Mesenchymal stem cell (in vitro differentiated cells and primary cell): Measurements from ENCODE around the gene COQ2.

ENCODE experiments used
- DNase-seq: peaks from one replicate; pipeline ENCODE4 v3.0.0-alpha.2; 2013
- H2AFZ ChIP-seq: one replicate; pipeline ENCODE4 v1.6.1; 2013; ENCODE audit warnings: low read depth, mild to moderate bottlenecking, control low read depth, inconsistent platforms, low read length, moderate library complexity
- H2AK5ac ChIP-seq: 2 replicates; pipeline ENCODE4 v1.6.1; 2013; ENCODE audit warnings: low read length, moderate library complexity, mild to moderate bottlenecking, inconsistent platforms; ENCODE audit not compliant: severe bottlenecking
- H2BK120ac ChIP-seq: one replicate; pipeline ENCODE4 v1.6.1; 2013; ENCODE audit warnings: low read depth, mild to moderate bottlenecking, inconsistent platforms, low read length, moderate library complexity
- H2BK12ac ChIP-seq, 2 experiments: one replicate each; pipeline ENCODE4 v1.6.1; 2013; ENCODE audit warnings: inconsistent platforms in 2 of 2, low read length in 2 of 2, mild to moderate bottlenecking in 2 of 2, moderate library complexity in 2 of 2, control low read depth in 1 of 2
- H2BK15ac ChIP-seq: one replicate; pipeline ENCODE4 v1.6.1; 2013; ENCODE audit warnings: mild to moderate bottlenecking, low read depth, inconsistent platforms; ENCODE audit not compliant: poor library complexity, severe bottlenecking
- H2BK5ac ChIP-seq: 2 replicates; pipeline ENCODE4 v1.6.1; 2013; ENCODE audit warnings: low read depth, mild to moderate bottlenecking, low read length, control low read depth, inconsistent platforms; ENCODE audit not compliant: poor library complexity, severe bottlenecking
- H3K14ac ChIP-seq, 2 experiments: one replicate each; pipeline ENCODE4 v1.6.1; 2013; ENCODE audit warnings: inconsistent platforms in 2 of 2, low read length in 2 of 2, control low read depth in 1 of 2, mild to moderate bottlenecking in 1 of 2, moderate library complexity in 1 of 2
- H3K18ac ChIP-seq, 2 experiments: one replicate each; pipeline ENCODE4 v1.6.1; 2013; ENCODE audit warnings: inconsistent platforms in 2 of 2, low read length in 2 of 2, control low read depth in 1 of 2, low read depth in 1 of 2, mild to moderate bottlenecking in 1 of 2
- H3K23ac ChIP-seq, 2 experiments: one replicate each; pipeline ENCODE4 v1.6.1; 2013; ENCODE audit warnings: inconsistent platforms in 2 of 2, low read length in 2 of 2, mild to moderate bottlenecking in 2 of 2, moderate library complexity in 2 of 2, control low read depth in 1 of 2
- H3K27ac ChIP-seq: 2 replicates; pipeline ENCODE4 v1.5.1; 2013; ENCODE audit warnings: mild to moderate bottlenecking, moderate library complexity, low read length, control low read depth, inconsistent platforms; ENCODE audit not compliant: poor library complexity, severe bottlenecking
- H3K27me3 ChIP-seq, 2 experiments: 2 replicates each; pipeline versions ENCODE4 v1.6.1 to v1.7.0; 2013; ENCODE audit warnings: low read length in 2 of 2, mild to moderate bottlenecking in 2 of 2, moderate library complexity in 2 of 2, control low read depth in 1 of 2, inconsistent platforms in 1 of 2; ENCODE audit not compliant: control insufficient read depth in 1 of 2, insufficient read depth in 1 of 2
- H3K36me3 ChIP-seq, 2 experiments: 2 replicates each; pipeline versions ENCODE4 v1.6.1 to v1.7.0; 2013; ENCODE audit warnings: low read length in 2 of 2, control low read depth in 1 of 2, inconsistent platforms in 1 of 2, low read depth in 1 of 2, mild to moderate bottlenecking in 1 of 2; ENCODE audit not compliant: insufficient read depth in 2 of 2, control insufficient read depth in 1 of 2
- H3K4ac ChIP-seq, 2 experiments: one replicate each; pipeline ENCODE4 v1.6.1; 2013; ENCODE audit warnings: inconsistent platforms in 2 of 2, low read length in 2 of 2, mild to moderate bottlenecking in 2 of 2, moderate library complexity in 2 of 2, control low read depth in 1 of 2, low read depth in 1 of 2
- H3K4me1 ChIP-seq: 2 replicates; pipeline ENCODE4 v1.6.1; 2013; ENCODE audit warnings: low read depth, low read length, control low read depth; ENCODE audit not compliant: control insufficient read depth, insufficient read depth
- H3K4me2 ChIP-seq: 2 replicates; pipeline ENCODE4 v1.6.1; 2013; ENCODE audit warnings: low read length, mild to moderate bottlenecking, inconsistent platforms; ENCODE audit not compliant: poor library complexity, severe bottlenecking
- H3K4me3 ChIP-seq, 2 experiments: 2 replicates each; pipeline versions ENCODE4 v1.5.1 to v1.7.0; 2013; ENCODE audit warnings: low read length in 2 of 2, mild to moderate bottlenecking in 2 of 2, control low read depth in 1 of 2, low read depth in 1 of 2; ENCODE audit not compliant: insufficient read depth in 1 of 2
- H3K79me1 ChIP-seq: replicated peaks from 2 replicates; pipeline ENCODE4 v1.6.1; 2013; ENCODE audit warnings: mild to moderate bottlenecking, control low read depth, low read length, inconsistent platforms; ENCODE audit not compliant: poor library complexity, severe bottlenecking
- H3K9ac ChIP-seq: 2 replicates; pipeline ENCODE4 v1.7.0; 2013; ENCODE audit warnings: mild to moderate bottlenecking, low read length, moderate library complexity
- H3K9me3 ChIP-seq: 2 replicates; pipeline ENCODE4 v1.7.0; 2013; ENCODE audit warnings: mild to moderate bottlenecking, low read length; ENCODE audit not compliant: control insufficient read depth
- H4K8ac ChIP-seq: one replicate; pipeline ENCODE4 v1.6.1; 2013; ENCODE audit warnings: inconsistent platforms, mild to moderate bottlenecking, low read length, moderate library complexity
- H4K91ac ChIP-seq: one replicate; pipeline ENCODE4 v1.6.1; 2013; ENCODE audit warnings: mild to moderate bottlenecking, low read length, inconsistent platforms
- WGBS: methylation state at CpG from one replicate; pipeline ENCODE4 v1.1.7; 2013; ENCODE audit warnings: mixed read lengths; 5-methylcytosine and 5-hydroxymethylcytosine counted together

COQ2 gene

DNA sequence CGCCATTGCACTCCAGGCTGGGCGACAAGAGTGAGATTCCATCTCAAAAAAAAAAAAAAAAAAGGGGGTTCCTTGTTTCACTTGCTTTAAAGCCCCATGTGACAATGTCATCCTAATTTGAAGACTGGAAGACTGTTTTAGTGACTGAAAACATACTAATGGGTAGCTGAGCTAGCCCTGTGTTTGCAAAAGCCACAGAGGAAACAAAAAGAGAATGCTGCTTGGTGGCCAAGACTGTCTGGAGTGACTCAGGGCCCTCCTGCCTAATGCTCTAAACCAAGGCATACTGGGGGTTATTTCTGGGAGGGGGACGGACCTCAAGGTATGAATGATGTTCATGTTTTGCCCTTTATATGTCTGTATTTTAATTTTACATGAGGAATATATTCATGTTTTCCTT is 34.1 kb upstream of the COQ2 start:
- Histone ChIP-seq H3K14ac (no peak overlapping the region), H3K23ac (no peak overlapping the region), H3K79me1 (no peaks in the 10 kb centered on the region), H3K9ac (no peak overlapping the region), H3K18ac (no peak overlapping the region), H3K27ac (no peak overlapping the region), H3K36me3 (no peaks in the 10 kb centered on the region), H2AK5ac (no peak overlapping the region), H2BK12ac (no peak overlapping the region), H2BK5ac (no peak overlapping the region), H3K27me3 (no peaks in the 10 kb centered on the region), H2AFZ (no peak overlapping the region), H3K4me2 (no peak overlapping the region), H4K8ac (no peak overlapping the region), H3K9me3 (no peaks in the 10 kb centered on the region), H2BK15ac (no peak overlapping the region), H3K4me1 (no peaks in the 10 kb centered on the region), H3K4me3 (no peak overlapping the region), H3K4ac (no peak overlapping the region), H4K91ac (no peak overlapping the region), H2BK120ac (no peak overlapping the region)
- DNase-seq = no peak
- 100% methylated on average over 3 of the region's 3 CpGs for WGBS

DNA sequence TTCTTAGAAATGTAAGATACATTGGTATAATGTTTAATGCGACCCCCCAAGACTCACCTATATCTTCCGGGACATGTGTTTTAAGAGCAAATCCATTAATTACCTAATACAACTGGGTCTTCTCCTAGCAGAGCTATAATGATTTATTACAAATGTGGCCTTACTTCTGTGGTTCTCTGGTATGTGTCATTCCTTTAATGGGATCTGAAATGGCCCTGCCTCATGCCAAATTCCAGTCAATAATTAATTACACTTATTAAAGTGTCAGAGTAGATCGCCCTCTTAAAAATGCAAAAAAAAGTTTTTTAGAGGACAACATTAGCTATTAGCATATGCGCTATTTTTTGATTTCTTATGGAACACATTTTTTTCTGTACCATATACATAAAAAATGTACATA is 33.1 kb upstream of the COQ2 start:
- H3K79me1 ChIP-seq = no peaks in the 10 kb centered on the region
- H3K4me1 ChIP-seq = no peaks in the 10 kb centered on the region
- H2AFZ ChIP-seq = no peak overlapping the region
- H3K18ac ChIP-seq = no peak overlapping the region
- H3K14ac ChIP-seq = no peak overlapping the region
- H3K4me3 ChIP-seq = no peak overlapping the region
- no peak overlapping the region for H3K4me2 ChIP-seq
- WGBS = no CpG with 5 or more reads among the region's 4 CpGs
- H3K23ac ChIP-seq = no peak overlapping the region
- no peaks in the 10 kb centered on the region for H3K36me3 ChIP-seq
- no peak for DNase-seq
- H2AK5ac ChIP-seq = no peak overlapping the region
- H2BK15ac ChIP-seq = no peak overlapping the region
- H3K9me3 ChIP-seq = no peaks in the 10 kb centered on the region
- no peak overlapping the region for H3K4ac ChIP-seq
- H2BK5ac ChIP-seq = no peak overlapping the region
- no peak overlapping the region for H4K8ac ChIP-seq
- no peak overlapping the region for H2BK120ac ChIP-seq
- no peak overlapping the region for H3K27ac ChIP-seq
- no peak overlapping the region for H2BK12ac ChIP-seq
- H3K9ac ChIP-seq = no peak overlapping the region
- H3K27me3 ChIP-seq = no peaks in the 10 kb centered on the region
- no peak overlapping the region for H4K91ac ChIP-seq

DNA sequence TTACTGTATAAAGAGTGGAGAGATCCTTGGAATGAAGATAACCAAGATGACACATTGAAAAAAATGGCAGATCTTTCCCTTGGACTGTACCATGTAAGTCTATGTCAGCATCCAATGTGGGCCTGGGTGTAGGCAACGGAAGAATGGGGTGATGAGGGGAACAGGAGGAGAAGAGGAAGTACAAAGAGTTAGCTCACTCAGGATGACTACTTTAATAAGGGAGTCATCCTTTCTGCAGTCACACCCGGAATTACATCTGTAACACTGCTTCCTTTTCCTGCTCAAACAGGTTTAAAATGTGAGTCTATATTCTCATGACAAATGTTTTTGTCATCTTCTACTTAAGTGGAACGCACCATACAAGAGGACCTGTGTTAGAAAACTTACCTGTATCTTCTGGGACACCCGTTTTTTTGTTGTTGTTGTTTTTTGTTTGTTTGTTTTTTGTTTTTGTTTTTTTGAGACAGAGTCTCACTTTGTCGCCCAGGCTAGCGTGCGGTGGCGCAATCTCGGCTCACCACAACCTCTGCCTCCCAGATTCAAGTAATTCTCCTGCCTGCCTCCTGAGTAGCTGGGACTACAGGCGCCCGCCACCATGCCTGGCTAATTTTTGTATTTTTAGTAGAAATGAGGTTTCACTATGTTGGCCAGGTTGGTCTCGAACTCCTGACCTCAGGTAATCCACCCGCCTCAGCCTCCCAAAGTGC is 32.0 kb upstream of the COQ2 start:
- Histone ChIP-seq H3K23ac (no peak overlapping the region), H3K18ac (no peak overlapping the region)

DNA sequence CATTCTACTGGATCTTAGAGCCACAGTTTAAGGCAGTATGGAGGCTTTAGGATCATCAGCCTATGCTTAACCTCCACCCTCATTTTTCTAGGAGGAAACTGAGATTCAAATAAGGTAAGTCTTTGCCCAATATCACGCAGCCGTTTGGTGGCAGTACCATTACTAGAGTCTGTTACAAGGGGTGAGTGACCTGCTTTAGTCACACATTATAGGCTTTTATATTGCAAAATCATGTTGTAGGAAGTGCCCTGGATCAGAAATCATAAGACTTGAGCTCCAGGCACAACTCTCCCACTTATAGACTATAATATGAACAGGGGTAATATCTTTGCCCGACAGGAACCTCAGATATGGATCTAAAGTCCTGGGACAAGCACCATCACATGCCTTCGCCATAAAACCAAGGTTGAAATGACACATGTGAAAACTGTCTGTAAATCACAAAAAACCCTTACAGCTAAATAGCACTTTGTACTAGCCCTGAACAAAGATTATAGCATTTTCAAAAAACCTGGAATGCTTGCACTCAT is 30.8 kb upstream of the COQ2 start:
- Histone ChIP-seq H3K9ac (no peak overlapping the region), H2BK15ac (no peak overlapping the region), H2BK5ac (no peak overlapping the region), H3K27ac (no peak overlapping the region), H3K18ac (no peak overlapping the region), H3K4ac (no peak overlapping the region), H4K8ac (no peak overlapping the region), H3K4me1 (no peaks in the 10 kb centered on the region), H3K4me2 (no peak overlapping the region), H3K79me1 (no peaks in the 10 kb centered on the region), H2BK12ac (no peak overlapping the region), H3K27me3 (no peaks in the 10 kb centered on the region), H3K14ac (no peak overlapping the region), H2AK5ac (no peak overlapping the region), H3K9me3 (no peaks in the 10 kb centered on the region), H3K23ac (no peak overlapping the region), H2BK120ac (no peak overlapping the region), H3K36me3 (no peaks in the 10 kb centered on the region), H3K4me3 (no peak overlapping the region), H2AFZ (no peak overlapping the region), H4K91ac (no peak overlapping the region)
- 81% methylated on average over 2 of the region's 4 CpGs for WGBS
- no peak for DNase-seq

More for the DNA sequence above, 32.0 kb upstream of the COQ2 start:
- no peak for DNase-seq
- H2AFZ ChIP-seq = no peak overlapping the region
- no peak overlapping the region for H3K4ac ChIP-seq
- H2BK15ac ChIP-seq = no peak overlapping the region
- no peak overlapping the region for H2AK5ac ChIP-seq
- no peaks in the 10 kb centered on the region for H3K27me3 ChIP-seq
- no peak overlapping the region for H3K27ac ChIP-seq
- WGBS = 91% methylated on average over 10 of the region's 13 CpGs
- H3K9ac ChIP-seq = no peak overlapping the region
- no peak overlapping the region for H2BK120ac ChIP-seq
- H3K4me3 ChIP-seq = no peak overlapping the region
- H3K79me1 ChIP-seq = no peaks in the 10 kb centered on the region
- no peaks in the 10 kb centered on the region for H3K36me3 ChIP-seq
- H3K14ac ChIP-seq = no peak overlapping the region
- no peaks in the 10 kb centered on the region for H3K9me3 ChIP-seq
- H3K4me1 ChIP-seq = no peaks in the 10 kb centered on the region
- H2BK5ac ChIP-seq = no peak overlapping the region
- H3K4me2 ChIP-seq = no peak overlapping the region
- no peak overlapping the region for H4K91ac ChIP-seq
- no peak overlapping the region for H4K8ac ChIP-seq
- no peak overlapping the region for H2BK12ac ChIP-seq
